Left ventricle myocardium inferior (tissue), 1 donor: ENCODE measurements around the gene TRAPPC12. TPM values are rescaled to one million over a fixed set of nuclear protein-coding genes. Genes with fewer than 3 reads are reported as not detected.
A peak's percentile ranks its signal among the peaks of the same experiment; 100 is the strongest.

ENCODE experiments used
- DNase-seq: peaks from one replicate; pipeline ENCODE4 v3.0.0-alpha.2; 2020
- H3K27ac ChIP-seq: fragments of 200-600 bp; replicated peaks from 2 replicates; pipeline ENCODE4 v1.8.0; 2021
- H3K27me3 ChIP-seq: fragments of 200-600 bp; 2 replicates; pipeline ENCODE4 v1.8.0; 2021; ENCODE audit warnings: low read depth
- H3K36me3 ChIP-seq: fragments of 200-600 bp; 2 replicates; pipeline ENCODE4 v1.8.0; 2021
- H3K4me1 ChIP-seq: fragments of 200-600 bp; 2 replicates; pipeline ENCODE4 v1.8.0; 2021
- H3K4me3 ChIP-seq: fragments of 200-600 bp; 2 replicates; pipeline ENCODE4 v1.8.0; 2021; ENCODE audit warnings: mild to moderate bottlenecking, moderate library complexity
- H3K9me3 ChIP-seq: fragments of 200-600 bp; replicated peaks from 2 replicates; pipeline ENCODE4 v1.8.0; 2021
- CTCF ChIP-seq: fragments of 200-600 bp; IDR thresholded peaks from 2 replicates; pipeline ENCODE4 v1.8.0; 2021; ENCODE audit warnings: antibody characterized with exemption, mild to moderate bottlenecking, borderline replicate concordance
- intact Hi-C: fragments of 100-400 bp; cut with micrococcal nuclease; formaldehyde crosslinking; loops from one replicate; pipeline ENCODE4 v1.11.0; 2022
- total RNA-seq: library from RNA; stranded (reverse); fragmentation: NEBNext Ultra II Directional; extraction: Animal tissue kit (Norgen Biotek cat#: 25700); gene quantifications from one replicate; pipeline ENCODE4 v1.2.1, GENCODE V29; 2021
- donor health status: DM: no; HTN: yes; CAD: no; lungs with severe emphysema.

TRAPPC12 gene
- total RNA-seq, 1 donor from 2014 or later = 127 TPM

- intact Hi-C loops = no loop called here
- peak overlapping the region; percentile 93 for H3K27ac ChIP-seq
These were observed 79.1 kb downstream of the TRAPPC12 start for GRCh38 chr2:3458396-3459184.

GRCh38 chr2:3459185-3460015, 79.9 kb downstream of the TRAPPC12 start:
- peak; percentile 32 for TF ChIP-seq CTCF
- Histone ChIP-seq H3K27me3 (no peaks in the 10 kb centered on the region), H3K27ac (peak overlapping the region; percentile 93), H3K9me3 (no peaks in the 10 kb centered on the region), H3K4me1 (peaks cover 48% of the 10 kb centered on the region), H3K36me3 (peaks cover 33% of the 10 kb centered on the region), H3K4me3 (peak overlapping the region; percentile 37)
- DNase-seq = peak; percentile 80
- intact Hi-C loops = no loop called here

More at GRCh38 chr2:3458396-3459184, 79.1 kb downstream of the TRAPPC12 start:
- TF ChIP-seq CTCF = no peak
- Histone ChIP-seq H3K9me3 (no peaks in the 10 kb centered on the region), H3K36me3 (peaks cover 32% of the 10 kb centered on the region), H3K4me1 (peaks cover 56% of the 10 kb centered on the region), H3K4me3 (no peak overlapping the region), H3K27me3 (no peaks in the 10 kb centered on the region)
- DNase-seq = no peak

DNA sequence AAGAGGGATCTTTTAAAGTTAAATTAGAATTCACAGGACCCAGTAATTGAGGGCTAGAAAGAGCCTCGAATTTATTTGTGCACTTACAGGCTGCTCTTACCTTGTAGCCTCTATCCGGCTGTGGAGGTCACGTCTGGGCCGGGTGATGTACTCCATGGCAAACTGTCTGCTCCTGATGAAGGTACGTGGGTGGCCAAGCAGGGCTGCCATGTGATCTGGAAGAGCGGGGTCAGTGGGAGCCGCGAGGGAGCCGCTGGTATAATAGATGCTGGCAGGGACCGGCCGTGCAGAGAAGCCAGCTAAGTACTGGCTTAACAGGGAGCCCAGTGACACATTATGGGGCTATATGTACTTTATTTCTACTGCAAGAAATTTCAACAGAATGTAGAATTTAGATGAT, 80.7 kb downstream of the TRAPPC12 start:
- Histone ChIP-seq H3K27me3 (no peaks in the 10 kb centered on the region), H3K4me3 (peak overlapping the region; percentile 37), H3K36me3 (peaks cover 34% of the 10 kb centered on the region), H3K27ac (peak overlapping the region; percentile 93), H3K4me1 (peaks cover 41% of the 10 kb centered on the region), H3K9me3 (no peaks in the 10 kb centered on the region)
- intact Hi-C loops = no loop called here
- no peak for TF ChIP-seq CTCF
- no peak for DNase-seq

DNA sequence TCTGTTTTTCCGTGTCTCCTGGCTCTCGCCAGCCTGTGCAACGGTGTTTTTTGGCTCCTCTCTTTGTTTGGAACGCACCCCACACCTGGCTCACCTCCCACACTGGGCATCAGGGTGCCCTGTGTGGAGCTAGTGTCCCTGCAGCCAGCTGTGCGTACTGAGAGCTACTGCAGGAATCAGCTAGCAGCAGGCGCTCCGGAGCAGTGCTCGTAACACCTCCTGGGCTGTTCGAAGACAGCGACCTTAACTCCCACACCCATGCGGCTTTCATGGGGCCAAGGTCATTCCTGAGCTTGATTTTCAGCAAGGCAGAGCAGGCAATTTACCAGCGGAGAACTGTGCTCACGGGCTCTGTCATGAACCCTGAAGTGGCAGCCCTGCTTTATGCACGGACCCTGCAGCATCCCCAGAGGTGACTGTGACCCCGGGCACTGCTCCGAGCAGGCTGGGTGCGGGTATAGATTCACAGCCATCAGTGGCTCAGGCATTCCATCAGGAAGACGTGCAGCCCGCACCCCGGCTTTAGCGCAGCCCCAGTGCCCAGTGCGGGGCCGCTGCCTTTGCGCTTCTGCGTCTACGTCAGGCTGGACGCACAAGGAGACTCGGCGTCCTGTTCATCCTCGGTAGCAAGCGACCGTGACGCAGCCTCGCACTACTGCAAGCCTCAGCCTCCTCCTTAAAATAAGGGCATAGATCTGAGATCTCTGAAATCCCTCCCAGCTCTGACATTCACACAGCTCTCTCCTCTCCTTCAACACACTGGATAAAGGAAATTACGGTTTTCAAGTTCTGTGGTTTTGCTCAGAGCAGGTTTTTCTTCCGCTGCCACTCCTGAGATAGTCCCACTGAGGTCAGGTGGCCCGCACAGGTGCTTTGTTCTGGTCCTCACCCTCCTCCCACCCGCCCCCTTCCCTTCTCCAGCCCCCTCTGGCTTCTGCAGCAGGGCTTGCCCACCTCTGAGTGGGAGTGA, 81.6 kb downstream of the TRAPPC12 start:
- intact Hi-C loops = no loop called here
- Histone ChIP-seq H3K4me1 (peaks cover 46% of the 10 kb centered on the region), H3K4me3 (peak overlapping the region; percentile 37), H3K27me3 (no peaks in the 10 kb centered on the region), H3K27ac (peak overlapping the region; percentile 93), H3K9me3 (no peaks in the 10 kb centered on the region), H3K36me3 (peaks cover 31% of the 10 kb centered on the region)
- DNase-seq = peak; percentile 64
- TF ChIP-seq CTCF = no peak
